Right cardiac atrium (tissue), 5 donors: ENCODE data around the gene LTO1. TPM values are rescaled to one million over a fixed set of nuclear protein-coding genes. Genes with fewer than 3 reads are reported as not detected.

Experiments
- ATAC-seq, 2 donors: fragments of 200-7000 bp; cut with Tn5 transposase; one replicate each; pipeline versions ENCODE4 v1.8.0 to v1.9.1; 2020; ENCODE audit warnings: moderate library complexity in 2 of 2, mild to moderate bottlenecking in 1 of 2
- DNase-seq, 3 donors: peaks; one replicate each; pipeline ENCODE4 v3.0.0-alpha.2; 2020
- H3K27ac ChIP-seq: one replicate; pipeline ENCODE4 v1.5.1; 2013; ENCODE audit warnings: mild to moderate bottlenecking, low read length, control low read depth, moderate library complexity
- H3K27me3 ChIP-seq: one replicate; pipeline ENCODE4 v1.6.1; 2013; ENCODE audit not compliant: control insufficient read depth, insufficient read depth
- H3K4me1 ChIP-seq: one replicate; pipeline ENCODE4 v1.6.1; 2013; ENCODE audit warnings: low read length; ENCODE audit not compliant: control insufficient read depth, insufficient read depth
- H3K4me3 ChIP-seq: one replicate; pipeline ENCODE4 v1.5.1; 2013; ENCODE audit warnings: low read length, control low read depth
- H3K9me3 ChIP-seq: one replicate; pipeline ENCODE4 v1.6.1; 2013; ENCODE audit warnings: low read length; ENCODE audit not compliant: control insufficient read depth
- WGBS: extraction: QIAGEN DNeasy Blood & Tissue Kit; methylation state at CpG from one replicate; pipeline ENCODE4 v1.1.7; 2013; 5-methylcytosine and 5-hydroxymethylcytosine counted together
- intact Hi-C, 4 donors: fragments of 100-400 bp; cut with DNase I; formaldehyde crosslinking; loops; one replicate each; pipeline versions ENCODE4 v1.11.0 to v1.14.0; 2022 to 2023
- polyA plus RNA-seq: library from polyadenylated mRNA; stranded (reverse); fragments of 200-250 nt; gene quantifications from one replicate; pipeline ENCODE4 v1.2.3, GENCODE V29; 2013
- total RNA-seq, 4 donors: library from RNA; stranded (reverse); fragmentation: NEBNext Ultra II Directional; extraction: Animal tissue kit (Norgen Biotek cat#: 25700); gene quantifications; one replicate each; pipeline ENCODE4 v1.2.1, GENCODE V29; 2021
- donor health status: healthy with polysubstance abuse.
- donor health status: DM: no; HTN: yes; CAD: no.
- donor health status: DM: no; HTN: no; CAD: no.
- donor health status: DM: no; HTN: yes; CAD: no; lungs with severe emphysema.
- donor health status: DM: yes; HTN: yes; CAD: no.

The LTO1 gene
- total and polyA plus RNA-seq, 5 donors, result 8.7 to 13.6 (median 10.5) TPM

DNA sequence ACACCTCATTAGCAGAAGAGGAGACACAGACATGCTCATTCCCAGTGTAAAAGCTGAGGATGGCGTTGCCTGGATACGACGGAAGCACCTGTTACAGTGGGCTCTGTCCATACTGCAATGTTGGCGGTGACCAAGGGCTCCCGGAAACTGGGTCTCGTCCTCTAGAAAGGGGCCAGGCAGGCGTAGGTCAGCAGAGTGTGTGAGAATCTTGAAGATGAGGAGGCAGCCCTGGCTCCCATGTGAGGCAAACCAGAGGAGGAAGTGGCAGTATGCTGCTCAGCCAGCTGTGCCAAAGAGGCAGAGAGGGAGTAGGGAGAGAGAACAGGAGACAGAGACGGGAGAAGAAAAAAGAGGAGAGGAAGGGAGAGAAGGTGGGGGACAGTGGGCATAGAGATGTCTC is 10.3 kb downstream of the LTO1 start:
- no peaks in the 10 kb centered on the region for H3K9me3 ChIP-seq
- no peak overlapping the region for H3K4me3 ChIP-seq
- DNase-seq, result peak in 1 of 3 donors; percentile 12
- intact Hi-C loops, result loop anchor here in 2 of 4 donors (5.0 kb wide), 2 partner anchors 563 to 568 kb away; no protein-coding TSS in a partner anchor
- peaks cover 2% of the 10 kb centered on the region for H3K4me1 ChIP-seq
- no peaks in the 10 kb centered on the region for H3K27me3 ChIP-seq
- no peak overlapping the region for H3K27ac ChIP-seq
- ATAC-seq, result no peak
- WGBS, result 91% methylated on average over 8 of the region's 8 CpGs

DNA sequence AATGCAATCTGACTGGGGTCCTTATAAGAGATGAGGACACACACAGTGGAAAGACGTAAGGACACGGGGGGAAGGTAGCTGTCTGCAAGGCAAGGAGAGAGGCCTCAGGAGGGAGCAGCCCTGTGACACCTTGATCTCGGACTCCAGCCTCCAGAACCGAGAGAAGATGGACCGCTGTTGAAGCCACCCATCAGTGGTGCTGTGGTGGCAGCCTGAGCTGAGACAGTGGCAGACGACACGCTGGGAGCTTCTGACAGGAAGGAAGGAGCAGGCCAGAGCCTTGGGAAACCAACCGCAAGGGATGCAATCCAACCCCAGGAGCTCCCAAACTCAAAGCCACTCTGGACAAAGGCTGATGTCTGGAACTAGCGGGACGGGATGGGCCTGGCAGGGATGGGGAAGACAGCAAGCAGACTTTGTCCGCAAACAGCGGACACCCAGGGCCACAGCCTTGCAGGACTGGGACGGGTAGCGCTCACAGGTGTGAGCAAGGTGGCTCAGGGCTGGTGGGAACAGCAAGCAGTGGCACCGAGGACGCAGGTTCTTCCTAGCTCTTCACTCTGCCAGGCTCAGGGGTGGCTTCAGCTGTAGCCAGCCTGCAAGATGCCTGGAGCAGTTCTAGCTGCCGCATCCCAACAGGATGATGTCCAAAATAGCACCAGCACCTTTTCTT is 10.9 kb downstream of the LTO1 start:
- DNase-seq (peak in 2 of 3 donors; percentile 21 to 41), ATAC-seq (no peak)
- peaks cover 2% of the 10 kb centered on the region for H3K4me1 ChIP-seq
- H3K4me3 ChIP-seq, result no peak overlapping the region
- WGBS, result 94% methylated on average over 17 of the region's 17 CpGs
- no peaks in the 10 kb centered on the region for H3K27me3 ChIP-seq
- H3K27ac ChIP-seq, result no peak overlapping the region
- intact Hi-C loops, result no loop called here
- no peaks in the 10 kb centered on the region for H3K9me3 ChIP-seq

DNA sequence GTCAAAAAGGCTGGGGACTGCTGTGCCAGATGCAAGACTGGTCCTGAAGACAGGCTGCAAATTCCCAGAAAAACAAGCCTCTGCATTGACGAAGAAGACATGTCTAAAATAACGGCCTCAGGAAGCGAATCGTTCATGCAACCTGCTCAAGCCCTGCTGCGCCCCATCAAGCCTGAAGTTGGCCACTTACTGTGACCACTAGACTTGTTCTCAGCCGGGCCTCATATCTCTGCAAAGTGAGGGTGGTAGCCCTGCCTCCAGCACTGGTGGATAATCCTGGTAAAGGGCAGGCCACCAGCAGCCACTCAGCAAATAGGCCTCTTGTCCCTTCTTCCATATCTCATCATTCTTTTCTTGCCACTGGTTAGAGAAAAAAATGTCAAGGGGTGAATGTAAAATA is 11.8 kb downstream of the LTO1 start:
- WGBS, result 95% methylated on average over 6 of the region's 6 CpGs
- intact Hi-C loops, result no loop called here
- H3K4me3 ChIP-seq, result no peak overlapping the region
- H3K27me3 ChIP-seq, result no peaks in the 10 kb centered on the region
- H3K4me1 ChIP-seq, result peaks cover 2% of the 10 kb centered on the region
- H3K27ac ChIP-seq, result no peak overlapping the region
- ATAC-seq, result no peak
- no peaks in the 10 kb centered on the region for H3K9me3 ChIP-seq
- DNase-seq, result peak in 1 of 3 donors; percentile 25

DNA sequence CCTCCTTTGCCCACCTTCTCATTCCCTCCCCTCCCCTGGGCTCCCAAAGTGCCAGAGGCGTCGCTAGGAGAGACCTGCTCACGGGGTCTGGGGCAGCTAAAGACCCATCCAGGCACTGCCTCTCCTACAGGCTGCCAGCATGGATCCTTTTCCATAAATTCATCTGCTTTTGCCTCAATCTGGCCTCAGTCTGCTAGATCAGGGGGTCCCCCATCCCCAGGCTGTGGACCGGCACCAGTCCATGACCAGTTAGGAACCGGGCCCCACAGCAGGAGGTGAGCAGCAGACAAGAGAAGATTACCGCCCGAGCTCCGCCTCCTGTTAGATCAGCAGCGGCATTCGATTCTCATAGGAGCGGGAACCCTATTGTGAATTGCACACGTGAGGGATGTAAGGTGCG is 12.3 kb downstream of the LTO1 start:
- Histone ChIP-seq H3K9me3 (no peaks in the 10 kb centered on the region), H3K27ac (no peak overlapping the region), H3K4me1 (peaks cover 2% of the 10 kb centered on the region), H3K27me3 (no peaks in the 10 kb centered on the region), H3K4me3 (no peak overlapping the region)
- intact Hi-C loops, result no loop called here
- DNase-seq (peak in 1 of 3 donors; percentile 28), ATAC-seq (no peak)
- 89% methylated on average over 13 of the region's 13 CpGs for WGBS

DNA sequence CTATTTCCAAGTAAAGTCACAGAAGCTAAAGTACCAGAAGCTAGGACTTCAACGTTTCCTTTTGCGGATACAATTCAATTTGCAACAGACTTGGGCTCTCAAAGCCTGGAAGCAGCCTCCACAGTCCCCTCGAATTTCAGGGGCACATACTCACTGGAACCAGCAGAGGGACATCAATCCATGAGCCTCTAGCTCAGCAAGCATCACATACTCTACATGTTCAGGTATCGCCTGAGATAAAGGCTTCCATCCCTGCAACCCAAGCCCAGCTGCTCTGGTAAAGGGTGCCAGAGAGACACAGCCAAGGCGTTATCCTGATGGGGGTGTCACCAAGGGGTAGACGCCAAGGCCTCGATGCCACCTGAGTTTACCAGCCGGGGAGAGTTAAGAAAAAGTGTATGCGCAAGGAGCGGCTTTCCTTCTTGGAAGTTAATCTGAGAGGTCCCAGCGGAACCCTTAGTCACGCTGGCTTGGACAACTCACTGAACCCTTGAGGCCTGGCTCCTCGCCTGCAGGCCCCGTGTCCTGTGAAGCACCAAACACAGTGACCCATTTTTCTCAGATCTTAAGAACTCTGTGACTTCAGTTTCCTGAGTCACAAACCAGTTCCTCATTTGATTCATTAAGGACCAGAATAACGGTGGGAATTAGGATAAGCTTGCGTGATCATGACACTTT is 13.0 kb downstream of the LTO1 start:
- H3K9me3 ChIP-seq, result no peaks in the 10 kb centered on the region
- DNase-seq (peak; percentile 83 to 88 (median 85)), ATAC-seq (peak; percentile 22 to 55)
- peaks cover 2% of the 10 kb centered on the region for H3K4me1 ChIP-seq
- no peak overlapping the region for H3K4me3 ChIP-seq
- no peaks in the 10 kb centered on the region for H3K27me3 ChIP-seq
- intact Hi-C loops, result no loop called here
- H3K27ac ChIP-seq, result no peak overlapping the region
- 67% methylated on average over 16 of the region's 16 CpGs for WGBS

DNA sequence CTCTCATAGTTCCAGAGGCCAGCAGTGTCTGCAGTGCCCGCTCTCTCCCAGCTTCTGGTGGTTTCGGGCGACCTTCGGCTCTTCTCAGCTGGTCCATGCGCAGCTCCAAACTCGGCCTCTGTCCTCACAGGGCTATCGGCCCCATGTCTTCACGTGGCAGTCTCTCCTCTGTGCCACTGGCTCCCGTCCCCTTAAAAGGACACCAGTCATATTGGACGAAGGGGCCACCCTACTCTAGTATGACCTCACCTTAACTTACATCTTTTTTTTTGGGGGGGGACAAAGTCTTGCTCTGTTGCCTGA is 13.8 kb downstream of the LTO1 start:
- DNase-seq, result peak in 1 of 3 donors; percentile 23
- ATAC-seq, result no peak

DNA sequence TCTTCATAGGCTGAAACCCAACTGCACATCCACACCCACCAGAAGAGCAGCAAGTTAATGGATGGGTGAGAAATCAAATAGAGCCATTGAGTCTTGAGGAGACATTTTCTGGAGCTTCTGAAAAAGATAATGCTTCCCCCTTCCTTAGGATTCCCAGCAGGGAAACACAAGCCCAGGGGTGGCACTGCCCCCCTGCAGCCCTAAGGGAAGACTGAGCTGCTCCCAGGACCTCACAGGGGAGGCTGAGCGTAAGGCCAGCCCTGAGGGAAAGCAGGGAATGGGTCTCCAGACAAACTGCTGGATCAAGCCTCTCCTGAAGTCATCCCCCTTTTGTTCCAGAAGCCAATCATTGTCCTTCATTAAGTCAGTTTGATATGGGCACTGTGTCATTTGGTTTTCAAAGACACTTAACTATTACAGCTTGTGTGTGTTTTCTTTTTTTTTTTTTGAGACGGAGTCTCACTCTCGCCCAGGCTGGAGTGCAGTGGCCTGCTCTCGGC is 15.1 kb downstream of the LTO1 start:
- Histone ChIP-seq H3K27me3 (no peaks in the 10 kb centered on the region), H3K4me3 (no peak overlapping the region), H3K4me1 (peaks cover 2% of the 10 kb centered on the region), H3K27ac (no peak overlapping the region), H3K9me3 (no peaks in the 10 kb centered on the region)
- intact Hi-C loops, result no loop called here
- no peak for ATAC-seq
- 97% methylated on average over 4 of the region's 4 CpGs for WGBS
- peak in 1 of 3 donors; percentile 10 for DNase-seq

More for the DNA sequence above, 13.8 kb downstream of the LTO1 start:
- no peak overlapping the region for H3K27ac ChIP-seq
- H3K9me3 ChIP-seq, result no peaks in the 10 kb centered on the region
- peaks cover 2% of the 10 kb centered on the region for H3K4me1 ChIP-seq
- H3K4me3 ChIP-seq, result no peak overlapping the region
- 94% methylated on average over 10 of the region's 10 CpGs for WGBS
- no peaks in the 10 kb centered on the region for H3K27me3 ChIP-seq
- intact Hi-C loops, result no loop called here

DNA sequence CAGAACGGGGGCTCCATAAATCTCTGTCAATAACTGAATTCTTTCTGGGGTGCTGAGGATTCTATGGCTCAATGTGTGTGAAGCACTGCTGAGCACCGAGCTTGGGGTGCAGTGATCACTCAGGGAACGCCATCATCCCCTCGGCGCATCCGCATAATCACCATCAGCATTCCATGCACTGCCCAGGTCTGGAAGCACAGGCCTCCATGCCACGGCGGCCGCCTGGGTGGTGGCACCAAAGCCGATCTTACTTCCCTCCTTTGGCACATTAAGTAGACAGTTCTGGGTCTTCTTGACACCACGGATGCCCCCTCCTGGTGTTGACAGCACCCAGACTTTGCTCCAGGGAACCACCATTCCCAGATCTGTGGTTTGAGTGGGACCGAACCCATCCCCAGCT is 15.6 kb downstream of the LTO1 start:
- 92% methylated on average over 12 of the region's 12 CpGs for WGBS
- DNase-seq, result peak in 1 of 3 donors; percentile 19

DNA sequence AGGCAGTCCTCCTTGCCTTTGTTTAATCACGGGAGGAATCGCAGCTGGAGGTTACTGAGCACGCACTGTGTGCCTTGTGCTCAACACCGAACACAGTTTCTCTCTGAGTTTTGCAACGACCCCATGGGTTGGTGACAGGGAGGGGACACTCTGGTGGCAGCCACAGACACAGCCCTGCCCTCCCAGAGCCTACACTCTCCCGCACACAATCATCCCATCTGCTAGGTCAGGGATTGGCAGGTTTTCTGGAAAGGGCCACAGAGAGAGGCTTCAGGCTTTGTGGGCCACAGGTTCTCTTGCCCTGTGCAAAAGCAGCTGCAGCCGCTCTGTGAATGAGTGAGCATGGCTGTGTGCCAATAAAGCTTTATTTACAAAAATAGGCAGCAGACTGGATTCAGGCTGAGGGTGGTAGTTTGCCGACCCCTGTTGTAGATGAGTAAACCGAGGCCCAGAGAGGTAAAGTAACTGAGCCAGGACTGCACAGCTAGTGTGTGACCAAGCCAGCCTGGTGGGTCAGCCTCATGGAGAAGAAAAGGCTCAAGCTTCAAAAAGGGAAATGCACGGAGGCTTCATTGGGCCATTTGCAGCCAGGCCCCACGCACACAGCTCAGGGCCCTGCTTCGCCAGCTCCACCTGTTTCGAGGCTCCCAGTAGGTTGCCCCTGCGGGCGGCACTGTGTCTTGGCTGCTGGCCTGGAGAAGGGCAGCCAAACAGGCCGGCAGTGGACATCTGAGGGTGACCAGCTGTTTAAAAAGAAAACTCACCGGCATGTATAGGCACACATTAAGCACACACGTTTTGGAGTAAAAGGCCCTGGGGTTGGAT is 16.3 kb downstream of the LTO1 start:
- Histone ChIP-seq H3K4me3 (no peak overlapping the region), H3K27me3 (no peaks in the 10 kb centered on the region), H3K4me1 (peaks cover 2% of the 10 kb centered on the region), H3K9me3 (no peaks in the 10 kb centered on the region), H3K27ac (no peak overlapping the region)
- ATAC-seq (no peak), DNase-seq (peak; percentile 10 to 47 (median 18))
- intact Hi-C loops, result no loop called here
- WGBS, result 81% methylated on average over 18 of the region's 18 CpGs

More for the DNA sequence above, 15.6 kb downstream of the LTO1 start:
- ATAC-seq, result no peak
- H3K4me1 ChIP-seq, result peaks cover 2% of the 10 kb centered on the region
- no peak overlapping the region for H3K4me3 ChIP-seq
- no peaks in the 10 kb centered on the region for H3K9me3 ChIP-seq
- no peak overlapping the region for H3K27ac ChIP-seq
- intact Hi-C loops, result no loop called here
- H3K27me3 ChIP-seq, result no peaks in the 10 kb centered on the region

DNA sequence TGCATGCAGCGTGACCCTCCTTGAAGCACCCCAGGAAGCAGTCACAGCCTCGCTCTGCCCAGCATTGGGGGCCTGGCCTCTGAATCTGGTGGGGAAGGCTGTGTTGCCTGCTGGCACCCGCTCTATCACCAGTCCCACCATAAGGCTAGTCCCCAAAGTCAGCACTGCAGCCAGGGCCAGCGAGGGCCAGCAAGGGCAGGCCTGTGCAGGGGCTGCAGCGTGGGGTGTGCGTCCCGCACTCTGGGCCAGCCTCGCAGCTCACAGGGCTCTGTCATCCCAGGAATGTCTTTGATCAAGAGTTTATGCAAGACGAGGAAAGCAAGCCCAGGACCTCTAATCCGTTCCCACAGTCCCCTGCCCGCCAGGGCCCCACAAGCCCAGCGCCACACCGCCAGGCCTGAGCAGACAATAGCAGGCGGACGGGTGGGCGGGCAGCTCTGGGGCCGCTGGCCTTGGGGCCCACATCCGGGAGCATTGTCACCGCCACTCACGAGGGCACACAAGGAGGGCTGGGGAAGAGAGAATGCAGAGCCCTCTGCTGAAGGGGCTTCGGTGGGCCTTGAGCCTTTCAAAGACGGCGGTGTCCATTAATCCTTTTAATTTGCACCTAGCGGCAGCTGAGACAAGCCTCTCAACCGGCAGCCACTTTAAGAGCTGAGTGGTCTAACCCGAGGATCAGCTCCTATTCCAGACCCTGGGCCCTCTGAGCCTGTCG is 17.1 kb downstream of the LTO1 start:
- H3K27ac ChIP-seq, result no peak overlapping the region
- peak; percentile 14 to 43 (median 29) for DNase-seq
- H3K27me3 ChIP-seq, result no peaks in the 10 kb centered on the region
- H3K9me3 ChIP-seq, result no peaks in the 10 kb centered on the region
- intact Hi-C loops, result no loop called here
- no peak for ATAC-seq
- H3K4me1 ChIP-seq, result peaks cover 2% of the 10 kb centered on the region
- WGBS, result 54% methylated on average over 27 of the region's 27 CpGs
- H3K4me3 ChIP-seq, result no peak overlapping the region
